Esophagus squamous epithelium (tissue), 4 donors: ENCODE results near the gene TJAP1.

Experiments used
- POLR2A ChIP-seq, 4 donors: fragments of 450-650 bp; IDR thresholded peaks; one replicate each; pipeline ENCODE4 v1.6.1; 2017; ENCODE audit warnings: antibody characterized with exemption in 4 of 4, mild to moderate bottlenecking in 4 of 4, moderate library complexity in 3 of 4
- TF ChIP-seq, protein P1 (sequence below), 6 experiments: fragments of 450-650 bp in 4 of 6; fragments of 200-600 bp in 2 of 6; sonication (generic) in 2 of 6; IDR thresholded peaks; one replicate each; pipeline ENCODE4 v1.5.1; 2016 to 2019; ENCODE audit warnings: antibody characterized with exemption in 6 of 6, mild to moderate bottlenecking in 4 of 6, moderate library complexity in 4 of 6

DNA sequence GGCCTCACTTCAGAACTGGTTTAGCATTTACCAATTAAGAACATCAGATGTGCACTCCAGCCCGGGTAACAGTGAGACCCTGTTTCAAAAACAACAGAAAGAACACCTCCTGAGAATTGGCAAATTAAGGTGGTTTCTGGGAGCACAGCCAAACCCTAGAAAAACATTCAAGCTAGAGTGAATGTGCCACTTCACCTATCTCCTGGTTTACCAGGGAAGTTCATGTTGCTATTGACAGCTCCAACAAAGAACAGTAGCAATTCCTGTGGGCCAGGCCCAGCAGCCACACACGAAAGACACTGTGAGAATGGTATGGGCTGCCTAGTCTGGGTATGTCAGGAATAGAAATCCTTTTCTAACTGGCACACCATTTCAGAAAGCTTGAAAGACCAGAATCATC is 44.5 kb downstream of the TJAP1 start:
- no peak for TF ChIP-seq POLR2A (IDR thresholded peaks at IDR 0.05)
- TF ChIP-seq, protein P1, sequence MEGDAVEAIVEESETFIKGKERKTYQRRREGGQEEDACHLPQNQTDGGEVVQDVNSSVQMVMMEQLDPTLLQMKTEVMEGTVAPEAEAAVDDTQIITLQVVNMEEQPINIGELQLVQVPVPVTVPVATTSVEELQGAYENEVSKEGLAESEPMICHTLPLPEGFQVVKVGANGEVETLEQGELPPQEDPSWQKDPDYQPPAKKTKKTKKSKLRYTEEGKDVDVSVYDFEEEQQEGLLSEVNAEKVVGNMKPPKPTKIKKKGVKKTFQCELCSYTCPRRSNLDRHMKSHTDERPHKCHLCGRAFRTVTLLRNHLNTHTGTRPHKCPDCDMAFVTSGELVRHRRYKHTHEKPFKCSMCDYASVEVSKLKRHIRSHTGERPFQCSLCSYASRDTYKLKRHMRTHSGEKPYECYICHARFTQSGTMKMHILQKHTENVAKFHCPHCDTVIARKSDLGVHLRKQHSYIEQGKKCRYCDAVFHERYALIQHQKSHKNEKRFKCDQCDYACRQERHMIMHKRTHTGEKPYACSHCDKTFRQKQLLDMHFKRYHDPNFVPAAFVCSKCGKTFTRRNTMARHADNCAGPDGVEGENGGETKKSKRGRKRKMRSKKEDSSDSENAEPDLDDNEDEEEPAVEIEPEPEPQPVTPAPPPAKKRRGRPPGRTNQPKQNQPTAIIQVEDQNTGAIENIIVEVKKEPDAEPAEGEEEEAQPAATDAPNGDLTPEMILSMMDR (IDR thresholded peaks at IDR 0.05), result no peak
